ENCODE data around the gene STUB1. TPM values are rescaled to one million over a fixed set of nuclear protein-coding genes. Genes with fewer than 3 reads are reported as not detected.

Gene STUB1
- total RNA-seq, 2 donors from 2014 or later: 63.3 to 205 TPM

GRCh38 chr16:660132-660458, 20.1 kb upstream of the STUB1 start:
- peaks cover 19% of the 10 kb centered on the region for H3K4me1 ChIP-seq
- 64 to 67% methylated on average over 4 of the region's 6 CpGs for WGBS, 2 donors
- no peaks in the 10 kb centered on the region for H3K36me3 ChIP-seq (replicated peaks in 1 of 2; ENCODE audit: insufficient read depth in 1 of 2, low read depth in 2 of 2)
- H3K9me3 ChIP-seq: no peaks in the 10 kb centered on the region
- no peak for TF ChIP-seq POLR2A (IDR thresholded peaks at IDR 0.05)
- TF ChIP-seq, protein P1, sequence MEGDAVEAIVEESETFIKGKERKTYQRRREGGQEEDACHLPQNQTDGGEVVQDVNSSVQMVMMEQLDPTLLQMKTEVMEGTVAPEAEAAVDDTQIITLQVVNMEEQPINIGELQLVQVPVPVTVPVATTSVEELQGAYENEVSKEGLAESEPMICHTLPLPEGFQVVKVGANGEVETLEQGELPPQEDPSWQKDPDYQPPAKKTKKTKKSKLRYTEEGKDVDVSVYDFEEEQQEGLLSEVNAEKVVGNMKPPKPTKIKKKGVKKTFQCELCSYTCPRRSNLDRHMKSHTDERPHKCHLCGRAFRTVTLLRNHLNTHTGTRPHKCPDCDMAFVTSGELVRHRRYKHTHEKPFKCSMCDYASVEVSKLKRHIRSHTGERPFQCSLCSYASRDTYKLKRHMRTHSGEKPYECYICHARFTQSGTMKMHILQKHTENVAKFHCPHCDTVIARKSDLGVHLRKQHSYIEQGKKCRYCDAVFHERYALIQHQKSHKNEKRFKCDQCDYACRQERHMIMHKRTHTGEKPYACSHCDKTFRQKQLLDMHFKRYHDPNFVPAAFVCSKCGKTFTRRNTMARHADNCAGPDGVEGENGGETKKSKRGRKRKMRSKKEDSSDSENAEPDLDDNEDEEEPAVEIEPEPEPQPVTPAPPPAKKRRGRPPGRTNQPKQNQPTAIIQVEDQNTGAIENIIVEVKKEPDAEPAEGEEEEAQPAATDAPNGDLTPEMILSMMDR (IDR thresholded peaks at IDR 0.05): no peak
- ATAC-seq: no peak
- intact Hi-C loops (cut with DNase I): no loop called here
- DNase-seq: no peak
- H3K27ac ChIP-seq: peak overlapping the region; percentile 68 to 82 (median 76)
- H3K4me3 ChIP-seq: no peak overlapping the region
- no peaks in the 10 kb centered on the region for H3K27me3 ChIP-seq

GRCh38 chr16:660459-661183, 19.6 kb upstream of the STUB1 start:
- Histone ChIP-seq H3K4me3 (no peak overlapping the region), H3K27ac (peak overlapping the region; percentile 71 to 82 (median 80)), H3K36me3 (replicated peaks in 1 of 2; ENCODE audit: insufficient read depth in 1 of 2, low read depth in 2 of 2) (no peaks in the 10 kb centered on the region), H3K27me3 (no peaks in the 10 kb centered on the region), H3K9me3 (no peaks in the 10 kb centered on the region), H3K4me1 (peaks cover 19% of the 10 kb centered on the region)
- ATAC-seq: peak; percentile 88
- DNase-seq: peak; percentile 96 to 99 (median 98)
- TF ChIP-seq POLR2A (IDR thresholded peaks at IDR 0.05): peak in 2 of 3 donors; percentile 42 to 52
- TF ChIP-seq, protein P1 (IDR thresholded peaks at IDR 0.05): peak; percentile 54 to 76 (median 67)
- intact Hi-C loops (cut with DNase I): no loop called here
- 18 to 20% methylated on average over 2 to 27 of the region's 43 CpGs for WGBS, 2 donors

- ATAC-seq (no peak), DNase-seq (peak in 1 of 4 donors; percentile 42)
- TF ChIP-seq, protein P1 (IDR thresholded peaks at IDR 0.05): no peak
- TF ChIP-seq POLR2A (IDR thresholded peaks at IDR 0.05): no peak
- Histone ChIP-seq H3K36me3 (replicated peaks in 1 of 2; ENCODE audit: insufficient read depth in 1 of 2, low read depth in 2 of 2) (no peaks in the 10 kb centered on the region), H3K4me3 (no peak overlapping the region), H3K27ac (peak overlapping the region; percentile 30 to 80 (median 78)), H3K27me3 (no peaks in the 10 kb centered on the region), H3K9me3 (no peaks in the 10 kb centered on the region), H3K4me1 (peaks cover 19% of the 10 kb centered on the region)
- 0 to 30% methylated on average over 3 to 35 of the region's 35 CpGs for WGBS, 2 donors
- intact Hi-C loops (cut with DNase I): no loop called here
Measured at GRCh38 chr16:661184-661821, 18.9 kb upstream of the STUB1 start.

DNA sequence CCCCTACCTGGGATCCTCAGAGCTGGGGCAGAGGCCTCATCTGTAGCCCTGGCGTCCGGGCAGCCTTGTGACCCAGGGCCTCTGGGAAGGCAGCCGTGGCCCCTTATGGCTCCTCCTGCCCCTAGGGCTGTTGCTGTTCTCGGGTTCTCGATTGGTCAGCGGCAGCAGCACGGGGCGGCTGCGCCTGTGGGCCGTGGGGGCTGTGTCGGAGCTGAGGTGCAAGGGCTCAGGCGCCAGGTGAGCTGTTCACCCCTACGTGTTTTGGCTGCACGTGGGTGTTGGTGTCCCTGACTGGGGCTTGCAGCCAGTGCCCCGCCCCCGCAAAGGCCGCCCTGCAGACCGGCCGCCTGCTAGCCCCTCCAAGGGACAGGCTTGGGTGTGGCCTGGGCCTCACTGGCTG, 18.1 kb upstream of the STUB1 start:
- intact Hi-C loops (cut with DNase I): no loop called here
- TF ChIP-seq, protein P1 (IDR thresholded peaks at IDR 0.05): no peak
- TF ChIP-seq POLR2A (IDR thresholded peaks at IDR 0.05): no peak
- Histone ChIP-seq H3K27ac (peak overlapping the region in 1 of 4 donors; percentile 78), H3K36me3 (replicated peaks in 1 of 2; ENCODE audit: insufficient read depth in 1 of 2, low read depth in 2 of 2) (no peaks in the 10 kb centered on the region), H3K9me3 (no peaks in the 10 kb centered on the region), H3K4me3 (no peak overlapping the region), H3K27me3 (no peaks in the 10 kb centered on the region), H3K4me1 (peaks cover 19% of the 10 kb centered on the region)
- no peak for DNase-seq
- ATAC-seq: no peak
- WGBS, 2 donors: 92% methylated on average over 19 of the region's 19 CpGs; no CpG with 5 or more reads in 1 of the 2 donors
